Measurements from ENCODE around the gene ROR2.
"Not testable (repeated sequence)": the region's sequence is repeated elsewhere in the genome, so short reads cannot be mapped to it uniquely, and the experiment has no call there.

ROR2 gene

GRCh38 chr9:91541734-91542133 lies 408.3 kb downstream of the ROR2 start:
- no peak for DNase-seq

DNA sequence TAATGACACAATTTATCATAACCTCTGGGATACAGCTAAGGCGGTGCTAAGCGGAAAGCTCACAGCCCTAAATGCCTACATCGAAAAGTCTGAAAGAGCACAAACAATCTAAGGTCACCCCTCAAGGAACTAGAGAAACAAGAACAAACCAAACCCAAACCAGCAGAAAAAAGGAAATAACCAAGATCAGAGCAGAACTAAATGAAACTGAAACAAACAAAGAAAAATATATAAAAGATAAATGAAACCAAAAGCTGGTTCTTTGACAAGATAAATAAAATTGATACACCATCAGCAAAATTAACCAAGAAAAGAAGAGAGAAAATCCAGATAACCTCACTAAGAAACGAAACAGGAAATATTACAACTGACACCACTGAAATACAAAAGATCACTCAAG lies 409.5 kb downstream of the ROR2 start:
- DNase-seq = not testable (repeated sequence)

DNA sequence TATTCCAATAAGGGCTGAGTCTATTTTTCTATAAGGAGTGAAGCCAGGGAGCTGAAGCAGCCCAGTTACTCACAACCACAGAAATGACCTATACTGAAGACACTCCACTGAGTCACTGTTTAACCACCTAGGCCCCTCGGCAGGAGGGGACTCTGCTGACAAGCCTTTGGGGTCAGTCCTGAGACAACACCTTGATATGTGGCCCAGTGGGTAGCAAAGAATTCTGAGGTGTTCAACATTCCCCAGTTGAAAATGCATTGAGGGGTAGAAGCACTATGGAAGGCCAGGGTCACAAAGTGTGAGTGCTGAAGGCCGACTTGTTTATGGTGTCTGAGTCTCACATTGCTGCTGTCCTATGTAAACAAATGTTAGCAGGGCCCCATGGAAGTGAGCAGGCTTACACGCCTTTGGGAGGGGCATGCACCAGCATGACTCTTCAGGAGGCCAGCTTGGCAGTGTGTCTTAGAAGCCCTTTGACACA lies 413.8 kb downstream of the ROR2 start:
- DNase-seq = no peak

DNA sequence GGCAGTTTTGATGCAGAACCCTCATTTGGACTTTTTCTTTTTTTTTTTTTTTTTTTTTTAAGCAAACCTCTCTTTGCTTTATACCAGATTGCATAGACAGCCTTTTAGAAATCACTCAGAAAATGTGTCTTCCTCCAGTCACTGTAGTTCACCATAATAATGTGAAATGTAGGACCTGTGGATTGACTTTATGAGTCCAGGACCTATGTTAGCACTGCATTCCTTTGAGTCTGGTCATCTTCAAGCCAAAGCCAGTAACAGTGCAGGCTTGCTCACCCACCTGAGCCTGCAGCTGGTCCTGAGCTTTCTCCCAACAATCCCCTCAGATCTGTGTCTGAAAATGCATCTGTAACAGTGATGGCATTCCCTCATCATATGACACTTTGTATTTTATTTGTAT lies 415.7 kb downstream of the ROR2 start:
- DNase-seq = no peak

DNA sequence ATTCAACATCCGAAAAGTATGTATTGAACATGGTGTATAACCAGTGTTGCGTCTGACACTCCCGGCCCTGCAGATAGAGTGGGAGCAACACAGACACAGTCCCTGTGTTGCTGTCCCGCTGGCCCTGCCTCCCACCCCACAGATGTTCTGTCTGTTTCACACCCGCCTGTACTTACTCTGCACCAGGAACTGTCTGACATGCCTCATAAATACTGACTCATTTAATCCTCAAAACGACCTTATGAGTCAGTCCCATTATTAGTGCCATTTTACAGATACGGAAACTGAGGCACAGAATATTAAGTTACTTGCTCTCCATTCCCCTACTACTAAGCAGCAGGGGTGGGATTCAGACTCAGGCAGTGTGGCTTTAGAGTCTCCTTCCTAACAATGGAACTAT lies 416.6 kb downstream of the ROR2 start:
- DNase-seq = no peak

GRCh38 chr9:91532325-91532724 lies 417.7 kb downstream of the ROR2 start:
- no peak for DNase-seq

- no peak for DNase-seq
Observed at GRCh38 chr9:91530829-91531228, 419.2 kb downstream of the ROR2 start.

- no peak for DNase-seq
Observed at GRCh38 chr9:91522481-91522880, 427.5 kb downstream of the ROR2 start.

DNA sequence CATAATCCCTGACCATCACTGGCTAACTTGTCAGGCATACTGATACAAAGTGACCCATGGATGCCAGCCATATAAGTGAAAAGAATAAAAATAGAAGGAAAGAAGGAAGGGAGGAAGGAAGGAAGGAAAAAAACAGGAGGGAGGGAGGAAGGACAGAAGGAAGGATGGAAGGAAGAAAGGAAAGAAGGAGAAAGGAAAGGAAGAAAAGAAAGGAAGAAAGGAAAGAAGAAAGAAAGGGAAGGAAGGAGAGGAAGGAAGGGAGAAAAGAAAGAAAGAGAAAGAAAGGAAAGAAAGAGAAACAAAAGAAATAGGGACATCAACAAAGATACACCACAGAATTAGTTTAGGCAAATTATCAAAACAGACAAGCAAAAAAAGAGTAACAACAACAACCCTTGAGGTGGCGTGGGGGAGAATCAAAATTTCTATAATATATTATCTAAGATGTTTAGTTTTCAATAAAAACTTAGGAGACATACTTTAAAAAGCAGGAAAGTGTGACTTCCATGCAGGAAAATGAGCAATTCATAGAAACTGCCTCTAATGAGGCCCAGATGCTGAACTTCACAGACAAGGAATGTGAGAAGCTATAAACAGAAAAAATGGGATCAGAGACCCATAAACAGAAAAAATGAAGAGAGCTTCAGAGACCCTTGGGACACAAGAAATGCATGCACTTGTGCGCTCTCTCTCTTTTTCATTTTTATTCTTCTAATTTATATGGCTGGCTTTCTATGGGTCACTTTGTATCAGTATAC lies 430.3 kb downstream of the ROR2 start:
- DNase-seq = no peak

DNA sequence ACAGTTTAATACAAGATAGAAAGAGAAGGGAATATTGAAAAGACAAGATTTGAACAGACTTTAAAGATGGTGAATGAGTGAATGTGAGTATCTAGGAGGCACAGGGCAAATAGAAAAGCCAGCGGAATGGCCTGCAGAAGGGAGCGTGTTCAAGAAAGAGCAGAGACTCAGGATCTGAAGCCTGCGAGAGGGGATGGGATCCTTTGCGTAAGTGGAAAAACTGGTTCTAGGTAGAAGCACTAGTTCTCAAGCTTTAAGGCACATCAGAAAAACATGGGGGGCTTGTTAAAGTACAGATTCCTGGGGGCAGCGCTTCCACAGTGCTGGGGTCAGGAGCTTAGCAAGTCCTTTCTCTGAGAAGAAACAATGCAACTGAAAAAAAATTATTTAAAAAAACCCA lies 431.6 kb downstream of the ROR2 start:
- no peak for DNase-seq

- DNase-seq = no peak
Observed at GRCh38 chr9:91517801-91518200, 432.2 kb downstream of the ROR2 start.

GRCh38 chr9:91517332-91517731 lies 432.7 kb downstream of the ROR2 start:
- DNase-seq = not testable (repeated sequence)

DNA sequence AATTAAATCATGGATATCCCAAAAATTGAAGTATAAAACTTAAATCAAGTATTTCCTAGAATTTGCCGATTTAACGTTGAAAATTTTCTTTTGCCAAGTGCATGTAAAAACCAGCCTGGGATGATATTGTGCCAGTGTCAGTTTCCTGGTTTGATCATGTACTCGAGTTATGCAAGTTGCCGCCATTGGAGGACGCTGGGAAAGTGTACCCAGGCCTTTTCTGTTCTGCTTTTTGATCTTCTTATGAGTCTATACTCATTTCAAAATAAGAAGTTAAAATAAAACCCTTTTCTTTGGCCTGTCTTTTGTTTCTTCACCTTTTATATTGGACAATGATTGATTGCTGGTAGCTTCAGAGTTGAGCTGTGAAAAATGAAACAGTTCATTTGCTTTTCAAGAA lies 433.3 kb downstream of the ROR2 start:
- no peak for DNase-seq

DNA sequence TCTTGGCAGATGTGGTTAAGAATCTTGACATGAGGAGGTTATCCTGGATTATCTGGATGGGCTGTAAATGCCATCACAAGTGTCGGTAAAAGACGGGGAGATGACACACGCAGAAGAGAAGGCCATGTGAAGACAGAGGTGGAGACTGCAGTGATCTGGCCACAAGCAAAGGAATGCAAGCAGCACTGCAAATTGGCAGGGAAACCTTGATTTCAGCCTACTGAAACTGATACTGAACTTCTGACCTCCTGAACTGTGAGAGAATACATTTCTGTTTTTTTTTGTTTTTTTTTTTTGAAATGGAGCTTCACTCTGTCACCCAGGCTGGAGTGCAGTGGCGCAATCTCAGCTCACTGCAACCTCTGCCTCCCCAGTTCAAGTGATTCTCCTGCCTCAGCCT lies 433.9 kb downstream of the ROR2 start:
- no peak for DNase-seq

GRCh38 chr9:91515074-91515687 lies 434.8 kb downstream of the ROR2 start:
- DNase-seq = no peak
